GM06990 (cell line): ENCODE results near the gene TWNK.
"Not testable (repeated sequence)": the region's sequence is repeated elsewhere in the genome, so short reads cannot be mapped to it uniquely, and the experiment has no call there.

Source experiments
- DNase-seq: peaks from one replicate; pipeline ENCODE4 v3.0.0-alpha.2; 2011; ENCODE audit not compliant: insufficient read length; ENCODE audit errors: extremely low read depth
- H3K27me3 ChIP-seq: replicated peaks from 2 replicates; pipeline ENCODE4 v1.6.0; 2011; ENCODE audit warnings: low read length; ENCODE audit not compliant: control insufficient read depth, insufficient read depth
- H3K36me3 ChIP-seq: 2 replicates; pipeline ENCODE4 v1.5.1; 2011; ENCODE audit warnings: low read length; ENCODE audit not compliant: control insufficient read depth, insufficient read depth
- H3K4me3 ChIP-seq: replicated peaks from 2 replicates; pipeline ENCODE4 v1.5.1; 2011; ENCODE audit warnings: low read depth, mild to moderate bottlenecking, control low read depth, low read length
- CTCF ChIP-seq: IDR thresholded peaks from 2 replicates; pipeline ENCODE4 v1.5.1; 2011; ENCODE audit warnings: low read length, control low read depth, mild to moderate bottlenecking, inconsistent platforms; ENCODE audit not compliant: insufficient read depth, poor library complexity, severe bottlenecking

Gene TWNK

GRCh38 chr10:100970914-100971811, 16.2 kb upstream of the TWNK start:
- peaks cover 2% of the 10 kb centered on the region; the same call in 1 of the 2 replicates for H3K36me3 ChIP-seq
- no peak for DNase-seq
- H3K27me3 ChIP-seq, result no peaks in the 10 kb centered on the region
- TF ChIP-seq CTCF, result no peak
- H3K4me3 ChIP-seq, result no peak overlapping the region

GRCh38 chr10:100972115-100972903, 15.0 kb upstream of the TWNK start:
- Histone ChIP-seq H3K36me3 (no peaks in the 10 kb centered on the region), H3K4me3 (no peak overlapping the region), H3K27me3 (no peaks in the 10 kb centered on the region)
- TF ChIP-seq CTCF, result no peak
- DNase-seq, result no peak

GRCh38 chr10:100972904-100973535, 14.3 kb upstream of the TWNK start:
- DNase-seq, result no peak
- Histone ChIP-seq H3K27me3 (no peaks in the 10 kb centered on the region), H3K36me3 (no peaks in the 10 kb centered on the region), H3K4me3 (no peak overlapping the region)
- no peak for TF ChIP-seq CTCF

GRCh38 chr10:100975397-100975796, 11.9 kb upstream of the TWNK start:
- not testable (repeated sequence) for DNase-seq, H3K36me3 ChIP-seq, H3K27me3 ChIP-seq, H3K4me3 ChIP-seq

GRCh38 chr10:100976906-100977305, 10.4 kb upstream of the TWNK start:
- TF ChIP-seq CTCF, result no peak
- no peak for DNase-seq
- Histone ChIP-seq H3K36me3 (peaks cover 2% of the 10 kb centered on the region), H3K27me3 (no peaks in the 10 kb centered on the region), H3K4me3 (no peak overlapping the region)

GRCh38 chr10:100977436-100977835, 9.9 kb upstream of the TWNK start:
- Histone ChIP-seq H3K27me3 (no peaks in the 10 kb centered on the region), H3K36me3 (peaks cover 2% of the 10 kb centered on the region), H3K4me3 (no peak overlapping the region)
- DNase-seq, result no peak
- TF ChIP-seq CTCF, result no peak
